ENCODE results near the gene ELMO1.

Gene ELMO1

GRCh38 chr7:37310327-37311080 lies 138.2 kb downstream of the ELMO1 start:
- ATAC-seq (no peak), DNase-seq (no peak)

GRCh38 chr7:37309493-37309892 lies 139.2 kb downstream of the ELMO1 start:
- DNase-seq (no peak), ATAC-seq (no peak)

DNA sequence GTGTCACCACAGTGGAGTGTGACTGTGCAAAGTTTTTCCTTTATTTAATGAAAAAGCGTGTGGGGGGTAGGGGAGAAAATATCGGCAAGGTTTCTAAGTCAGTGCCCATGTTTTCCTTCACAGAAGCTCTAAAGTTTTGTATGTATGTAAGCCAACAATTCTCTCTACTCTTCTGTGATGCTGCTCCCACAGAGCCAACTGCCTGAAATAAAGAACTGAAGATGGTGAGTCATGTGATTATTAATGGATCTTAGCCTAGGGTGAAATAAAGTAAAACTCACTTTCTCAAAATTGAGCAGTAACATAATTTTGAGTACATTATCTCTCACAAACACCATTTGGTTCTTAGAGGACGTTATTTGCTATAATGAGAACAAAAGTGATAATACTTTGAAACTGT lies 143.7 kb downstream of the ELMO1 start:
- ATAC-seq: no peak
- DNase-seq: no peak

- ATAC-seq: no peak
- no peak for DNase-seq
Measured at GRCh38 chr7:37297546-37297945, 151.1 kb downstream of the ELMO1 start.

GRCh38 chr7:37295401-37295800 lies 153.3 kb downstream of the ELMO1 start:
- DNase-seq (no peak), ATAC-seq (no peak)

- ATAC-seq (no peak), DNase-seq (no peak)
Measured at GRCh38 chr7:37290731-37291130, 157.9 kb downstream of the ELMO1 start.

DNA sequence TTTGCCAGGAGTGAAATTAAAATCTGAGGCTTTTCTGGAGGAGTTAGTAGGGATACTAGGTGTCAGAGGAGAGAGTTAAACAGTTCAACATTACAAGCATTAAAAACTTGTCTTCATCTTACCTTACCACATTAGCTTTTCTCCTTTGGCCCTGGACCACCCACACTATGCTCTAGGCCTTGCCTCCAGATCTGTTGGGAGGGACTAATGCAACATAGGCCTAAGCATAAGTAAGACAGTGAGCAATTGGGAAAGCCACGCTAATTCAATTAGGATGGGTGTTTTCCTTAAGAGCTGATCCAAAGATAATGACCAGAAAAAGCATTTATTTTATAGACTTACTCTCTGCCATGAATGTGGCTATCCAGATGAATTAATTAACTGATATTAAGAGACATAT lies 158.9 kb downstream of the ELMO1 start:
- ATAC-seq (no peak), DNase-seq (no peak)

DNA sequence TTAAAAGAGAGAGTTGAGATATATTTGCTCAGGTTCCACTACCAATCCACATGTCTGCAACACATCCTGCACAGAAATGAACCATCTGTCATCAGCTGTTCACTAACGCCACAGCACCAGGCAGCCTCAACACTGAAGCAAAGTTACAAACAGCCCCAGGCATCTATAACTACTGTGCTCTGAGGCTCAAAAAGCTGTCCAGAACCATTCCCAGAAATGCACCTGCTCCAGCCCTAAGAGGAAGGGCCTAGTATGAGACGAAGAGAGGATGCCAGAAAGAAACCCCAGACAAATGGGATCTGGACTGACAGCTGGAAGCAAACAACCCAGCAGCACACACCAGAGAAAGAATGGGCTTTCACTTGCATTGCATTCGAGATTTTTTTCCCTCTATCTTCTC lies 159.3 kb downstream of the ELMO1 start:
- no peak for DNase-seq
- ATAC-seq: no peak

DNA sequence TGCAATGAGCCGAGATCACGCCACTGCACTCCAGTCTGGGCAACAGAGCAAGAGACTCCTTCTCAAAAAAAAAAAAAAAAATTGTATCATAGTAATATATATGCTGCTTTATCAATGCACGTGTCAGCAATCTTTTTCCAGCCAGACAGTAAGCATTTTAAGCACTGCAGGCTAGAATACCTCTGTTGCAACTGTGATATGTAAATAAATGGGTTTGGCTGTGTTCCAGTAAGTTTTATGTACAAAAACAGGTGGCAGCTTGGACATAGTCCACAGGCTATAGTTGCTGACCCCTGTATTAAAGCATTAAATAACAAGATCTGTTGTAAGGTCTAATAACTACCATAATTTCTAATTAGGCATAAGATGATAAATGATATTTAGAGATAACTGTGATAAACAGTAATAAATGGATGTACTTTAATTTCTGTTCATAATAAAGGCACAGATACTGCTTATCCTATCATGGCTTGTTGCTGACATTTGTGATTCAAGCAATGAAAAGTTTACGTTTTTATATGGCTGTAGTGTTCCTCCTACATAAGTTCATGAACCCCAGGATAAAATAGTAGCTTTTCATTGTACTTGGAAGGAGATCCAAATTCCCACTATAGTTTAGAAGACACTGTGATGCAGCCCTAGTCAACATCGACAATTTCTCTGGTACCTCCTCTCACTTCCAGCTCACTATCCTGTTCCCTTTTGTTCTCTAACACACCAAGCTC lies 161.4 kb downstream of the ELMO1 start:
- ATAC-seq (no peak), DNase-seq (no peak)

DNA sequence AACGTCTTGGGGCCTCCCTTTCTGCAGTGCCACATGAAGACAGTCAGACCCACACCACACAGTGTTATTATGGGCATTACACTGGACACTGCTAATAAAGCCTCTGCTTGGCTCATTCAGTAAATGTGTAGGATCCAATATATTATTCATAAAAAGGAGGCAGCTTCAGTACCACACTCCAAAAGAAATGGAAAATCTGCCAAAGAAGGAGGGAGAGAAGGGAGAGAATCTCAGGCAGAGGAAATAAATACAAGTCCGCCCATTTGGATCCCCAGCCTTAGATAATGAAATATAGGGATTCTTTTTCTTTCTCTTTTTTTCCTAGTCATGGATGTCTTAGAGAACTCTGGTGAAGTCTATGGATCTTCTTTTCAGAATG lies 162.2 kb downstream of the ELMO1 start:
- DNase-seq (no peak), ATAC-seq (no peak)

GRCh38 chr7:37285706-37286453 lies 162.8 kb downstream of the ELMO1 start:
- no peak for ATAC-seq
- DNase-seq: no peak

DNA sequence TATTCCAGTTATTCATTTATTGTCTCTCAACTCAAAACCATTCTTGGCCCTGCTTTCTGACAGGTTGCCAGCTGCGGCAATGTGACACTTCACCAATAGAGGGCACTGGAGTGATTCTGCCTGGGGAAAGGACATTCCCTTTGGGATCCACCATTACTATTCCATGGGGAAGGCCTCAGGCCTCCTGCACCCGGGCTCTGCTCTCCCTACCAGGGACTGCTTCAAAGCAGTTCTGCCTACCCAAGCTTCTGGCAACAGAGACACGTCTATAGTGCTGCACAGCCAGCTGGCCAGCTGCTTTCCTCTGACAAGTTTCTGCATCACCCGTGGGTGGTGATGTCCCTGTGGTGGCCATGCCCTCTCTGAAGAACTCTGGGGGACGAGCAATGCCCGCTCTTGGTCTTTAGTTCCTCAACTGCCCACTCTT lies 163.8 kb downstream of the ELMO1 start:
- peak; percentile 51 for DNase-seq
- no peak for ATAC-seq

GRCh38 chr7:37284285-37284684 lies 164.4 kb downstream of the ELMO1 start:
- DNase-seq (no peak), ATAC-seq (no peak)

- DNase-seq (no peak), ATAC-seq (no peak)
Measured at GRCh38 chr7:37283716-37284115, 164.9 kb downstream of the ELMO1 start.

DNA sequence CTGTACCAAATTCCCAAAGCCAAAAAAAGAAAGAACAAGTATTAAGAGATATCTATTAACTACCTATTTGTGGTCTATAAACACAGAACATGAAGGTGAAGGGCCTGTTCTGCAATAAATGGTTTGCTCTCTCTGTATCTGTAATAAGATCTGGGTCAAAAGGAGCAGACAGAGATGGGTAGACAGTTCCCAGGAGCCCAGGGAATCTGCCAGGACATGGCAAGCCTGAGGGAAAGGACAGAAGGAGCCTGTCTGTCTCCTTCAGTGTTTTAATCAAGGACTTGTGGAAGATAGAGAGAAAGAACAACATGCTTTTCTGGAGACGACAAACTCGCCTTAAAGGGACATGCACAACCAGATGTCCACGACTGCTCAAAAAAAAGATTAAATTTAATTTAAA lies 165.7 kb downstream of the ELMO1 start:
- DNase-seq (no peak), ATAC-seq (no peak)

GRCh38 chr7:37282093-37282444 lies 166.6 kb downstream of the ELMO1 start:
- no peak for ATAC-seq
- DNase-seq: no peak

DNA sequence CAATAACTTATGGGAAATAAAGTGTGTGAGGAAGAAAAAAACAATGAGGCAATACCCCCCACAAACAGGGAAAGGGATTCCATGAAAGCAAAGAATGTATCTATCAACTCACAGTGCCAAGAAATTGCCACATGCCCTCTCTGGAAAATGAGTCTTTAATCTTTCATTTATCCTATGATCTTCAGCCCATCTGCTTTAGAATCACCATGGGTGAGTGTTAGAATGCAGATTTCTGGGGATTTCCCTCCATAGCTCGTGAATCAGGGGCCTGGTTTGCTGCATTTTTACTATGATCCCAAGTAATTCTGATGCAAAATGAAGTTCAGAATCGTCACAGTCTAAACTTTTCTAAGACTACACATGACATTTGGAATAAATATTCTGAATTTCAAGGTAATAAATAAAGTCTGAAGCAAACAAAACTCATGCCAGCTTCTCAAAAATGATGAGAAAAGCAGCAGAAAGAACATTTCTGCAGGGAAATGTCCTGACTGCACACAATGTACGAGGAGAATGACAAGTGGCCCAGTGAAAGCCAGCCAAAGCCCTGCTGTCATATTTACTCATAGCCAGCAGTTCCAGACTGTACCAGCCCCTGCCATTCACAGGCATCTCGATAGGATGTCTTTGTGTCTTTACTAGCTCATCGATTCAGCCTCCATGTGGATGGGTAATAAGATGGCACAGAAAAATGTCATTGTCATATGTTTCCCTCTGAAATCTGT lies 167.1 kb downstream of the ELMO1 start:
- ATAC-seq: no peak

DNA sequence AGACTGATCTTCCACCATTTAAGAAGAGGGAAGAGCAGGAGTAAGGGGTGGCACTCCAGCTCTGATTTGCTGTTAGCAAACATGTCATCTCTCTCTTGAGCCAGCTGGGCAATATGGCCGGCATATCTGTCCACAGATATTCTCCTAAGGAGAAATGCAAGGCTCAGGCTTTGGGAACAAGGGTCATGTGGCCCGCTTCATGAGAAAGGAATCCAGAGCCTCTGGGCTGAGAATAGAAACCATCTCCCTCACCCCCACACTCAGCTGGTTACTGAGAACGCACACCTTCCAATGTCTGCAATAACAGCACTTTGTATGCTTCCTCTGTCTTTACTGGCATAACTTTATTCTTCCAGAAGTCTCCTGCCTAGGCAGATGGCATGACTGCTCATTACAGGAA lies 171.2 kb downstream of the ELMO1 start:
- ATAC-seq (no peak), DNase-seq (no peak)

More for the DNA sequence above, 167.1 kb downstream of the ELMO1 start:
- DNase-seq: no peak

DNA sequence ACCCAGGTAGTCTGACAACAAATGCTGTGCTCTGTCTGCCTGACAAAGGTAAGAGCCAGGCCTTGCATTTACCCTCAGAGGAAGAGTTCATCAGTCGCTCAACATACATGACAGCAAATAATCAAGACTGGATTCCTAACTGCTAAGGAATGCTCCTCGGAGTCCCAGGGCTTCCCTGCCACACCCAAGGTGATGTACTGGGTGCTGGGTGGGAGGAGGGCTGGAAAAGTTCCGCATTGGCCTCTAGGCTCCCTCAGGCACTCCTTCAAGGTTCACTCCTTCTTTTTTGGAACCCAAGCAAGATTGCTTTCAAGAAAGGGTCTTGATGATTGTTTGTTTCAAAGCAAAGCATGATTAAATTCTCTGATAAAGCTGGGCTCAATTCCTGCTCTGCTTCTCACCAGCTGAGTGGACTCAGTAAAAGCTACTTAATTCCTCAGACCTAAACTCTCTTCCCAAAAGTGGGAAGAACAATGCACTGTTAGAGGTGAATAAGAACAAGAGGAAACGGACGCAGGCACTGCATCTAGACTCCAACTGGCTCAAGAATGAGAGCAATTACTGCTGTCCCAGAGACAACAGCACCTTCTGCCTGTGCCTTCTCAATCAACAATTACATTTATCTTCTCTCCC lies 173.5 kb downstream of the ELMO1 start:
- DNase-seq (no peak), ATAC-seq (no peak)

- ATAC-seq (no peak), DNase-seq (no peak)
Measured at GRCh38 chr7:37273891-37274290, 174.8 kb downstream of the ELMO1 start.

- no peak for DNase-seq
- no peak for ATAC-seq
Measured at GRCh38 chr7:37269711-37270508, 178.8 kb downstream of the ELMO1 start.
